Left renal pelvis (tissue), 4 donors: ENCODE measurements around the gene RHEX. TPM values are rescaled to one million over a fixed set of nuclear protein-coding genes. Genes with fewer than 3 reads are reported as not detected.

ENCODE experiments used
- DNase-seq, 4 donors: peaks; one replicate each; pipeline ENCODE4 v3.0.0-alpha.2; 2013; ENCODE audit warnings: low read depth in 4 of 4, low spot score in 3 of 4
- polyA plus RNA-seq, 4 donors: library from polyadenylated mRNA; unstranded; fragments of 120-200 nt; gene quantifications; one replicate each; pipeline ENCODE4 v1.2.1, GENCODE V29; 2013; ENCODE audit not compliant: insufficient read length in 4 of 4

Gene RHEX
- polyA plus RNA-seq, 4 donors = 0.10 to 6.8 (median 3.0) TPM

GRCh38 chr1:206145771-206146290 lies 92.9 kb downstream of the RHEX start:
- no peak for DNase-seq

Other genes with a start within 250 kb of the RHEX start
- gene SLC41A1, start 240.0 kb upstream of the RHEX start, polyA plus RNA-seq = 10 to 100 TPM; 28.4 to 36.1 (median 32.6) TPM
- gene PM20D1, start 203.0 kb upstream of the RHEX start, polyA plus RNA-seq = 1 to 10 TPM in 3 of 4 donors, under 1 TPM in 1; 0.14 to 3.1 (median 1.8) TPM
- under 1 TPM in 3 of 4 donors, not detected in 1; 0.20 to 0.29 (median 0.26) TPM for gene SLC26A9, start 109.7 kb upstream of the RHEX start, polyA plus RNA-seq
- gene RAB7B, start 49.8 kb upstream of the RHEX start, polyA plus RNA-seq = 10 to 100 TPM in 1 of 4 donors, 1 to 10 TPM in 3; 2.2 to 11.2 (median 3.9) TPM
- gene CTSE, start 29.3 kb upstream of the RHEX start, polyA plus RNA-seq = under 1 TPM; 0.11 to 0.82 (median 0.22) TPM
- under 1 TPM; 0.47 to 0.57 (median 0.51) TPM for gene AVPR1B, start 64.2 kb downstream of the RHEX start, polyA plus RNA-seq
- 1 to 10 TPM; 5.2 to 6.7 (median 6.1) TPM for gene FAM72A, start 149.7 kb downstream of the RHEX start, polyA plus RNA-seq
- 10 to 100 TPM; 36.3 to 63.9 (median 57.2) TPM for gene SRGAP2, start 150.4 kb downstream of the RHEX start, polyA plus RNA-seq